ENCODE measurements around the gene KDM4C. TPM values are rescaled to one million over a fixed set of nuclear protein-coding genes. Genes with fewer than 3 reads are reported as not detected.

The KDM4C gene
- total and polyA plus RNA-seq, 2 of the 13 experiments (the other 11 are each of a cell fraction or from before 2014, with no cell fraction given) = 19.4 to 23.6 TPM

DNA sequence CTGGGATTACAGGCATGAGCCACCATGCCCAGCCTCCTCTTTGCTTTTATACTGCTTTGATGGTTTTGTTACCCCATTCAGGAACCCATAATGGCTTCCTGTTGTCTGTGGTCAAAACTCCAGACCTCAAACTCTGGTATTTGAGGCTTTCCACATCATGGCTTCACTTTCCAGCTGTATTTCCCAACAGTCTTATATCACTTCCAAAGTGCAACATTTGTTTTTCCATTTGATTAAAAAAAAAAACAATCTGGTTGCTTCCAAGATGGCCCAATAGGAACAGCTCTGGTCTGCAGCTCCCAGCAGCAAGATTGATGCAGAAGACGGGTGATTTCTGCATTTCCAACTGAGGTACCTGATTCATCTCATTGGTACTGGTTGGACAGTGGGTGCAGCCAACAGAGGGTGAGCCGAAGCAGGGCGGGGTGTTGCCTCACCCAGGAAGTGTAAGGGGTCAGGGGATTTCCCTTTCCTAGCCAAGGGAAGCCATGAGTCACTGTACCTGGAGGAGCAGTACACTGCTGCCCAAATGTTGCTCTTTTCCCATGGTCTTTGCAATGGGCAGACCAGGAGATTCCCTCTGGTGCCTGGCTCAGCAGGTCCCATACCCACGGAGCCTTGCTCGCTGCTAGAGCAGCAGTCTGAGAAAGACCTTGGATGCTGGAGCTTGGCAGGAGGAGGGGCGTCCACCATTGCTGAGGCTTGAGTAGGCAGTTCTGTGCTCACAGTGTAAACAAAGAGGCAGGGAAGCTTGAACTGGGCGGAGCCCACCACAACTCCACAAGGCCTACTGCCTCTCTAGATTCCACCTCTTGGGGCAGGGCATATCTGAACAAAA is 458.4 kb downstream of the KDM4C start:
- no peaks in the 10 kb centered on the region for H3K4me1 ChIP-seq (ENCODE audit: insufficient read depth, low read length)
- intact Hi-C loops (cut with micrococcal nuclease; ENCODE audit: unreplicated experiment) = no loop called here
- in situ Hi-C loops (cut with HindIII; ENCODE audit: extremely low pct_ligation_motif_present, low pct_unique_long_range_greater_than_20kb) = no loop called here
- H3K36me3 ChIP-seq (replicated peaks in 1 of 2; ENCODE audit: control insufficient read depth in 1 of 2, insufficient read depth in 2 of 2, low read length in 2 of 2) = no peaks in the 10 kb centered on the region
- no TSS peak for BruUV-seq (replicated peaks)
- TF ChIP-seq FOXA1 (IDR thresholded peaks at IDR 0.05) = no peak
- TF ChIP-seq FOXA1 (CRISPR knock-in tag; IDR thresholded peaks at IDR 0.05) = peak; percentile 24; the same call in 1 of the 2 replicates
- no peak for TF ChIP-seq ZNF747 (CRISPR knock-in tag; IDR thresholded peaks at IDR 0.05; ENCODE audit: borderline replicate concordance)
- TF ChIP-seq ZNF564 (CRISPR knock-in tag; IDR thresholded peaks at IDR 0.05) = no peak
- no peak for TF ChIP-seq IKZF1 (IDR thresholded peaks at IDR 0.05)
- peak; percentile 39; the same call in 1 of the 2 replicates for TF ChIP-seq FOSL2 (CRISPR knock-in tag; IDR thresholded peaks at IDR 0.05)
- TF ChIP-seq HIVEP1 (CRISPR knock-in tag; IDR thresholded peaks at IDR 0.05) = no peak
- H3K4me3 ChIP-seq (replicated peaks in 1 of 3; ENCODE audit: insufficient read depth in 1 of 3, low read depth in 2 of 3, low read length in 3 of 3) = no peak overlapping the region
- DNase-seq (ENCODE audit: low spot score) (peak; percentile 13), ATAC-seq (peak; percentile 34; the same call in 2 of the 3 replicates), FAIRE-seq (no peak)
- no peaks in the 10 kb centered on the region for H3K9me3 ChIP-seq (ENCODE audit: low read length)
- H4K20me1 ChIP-seq (ENCODE audit: insufficient read depth, low read length) = no peaks in the 10 kb centered on the region
- H3K9ac ChIP-seq (ENCODE audit: insufficient read depth, low read depth, low read length) = no peak overlapping the region
- no peak overlapping the region for H3K4me2 ChIP-seq (ENCODE audit: low read depth, low read length)
- H3K79me2 ChIP-seq (ENCODE audit: insufficient read depth, low read length) = no peaks in the 10 kb centered on the region
- no peak overlapping the region for H2AFZ ChIP-seq (ENCODE audit: low read length)
- CTCF ChIA-PET (ENCODE audit: low intra/inter-chr PET ratio, low total read pairs) = no interaction called here
- POLR2A ChIA-PET = no interaction called here
- peaks cover 0 to 5% of the 10 kb centered on the region in 2 experiments; a peak in 1 of 5 replicates for H3K27me3 ChIP-seq (ENCODE audit: control insufficient read depth in 1 of 2, insufficient read depth in 2 of 2, low read length in 2 of 2)
- 12% methylated on average over 5 of the region's 7 CpGs for WGBS (ENCODE audit: low lambda C conversion rate)
- no peak overlapping the region for H3K27ac ChIP-seq (ENCODE audit: extremely low read length, insufficient read depth, low read length)

DNA sequence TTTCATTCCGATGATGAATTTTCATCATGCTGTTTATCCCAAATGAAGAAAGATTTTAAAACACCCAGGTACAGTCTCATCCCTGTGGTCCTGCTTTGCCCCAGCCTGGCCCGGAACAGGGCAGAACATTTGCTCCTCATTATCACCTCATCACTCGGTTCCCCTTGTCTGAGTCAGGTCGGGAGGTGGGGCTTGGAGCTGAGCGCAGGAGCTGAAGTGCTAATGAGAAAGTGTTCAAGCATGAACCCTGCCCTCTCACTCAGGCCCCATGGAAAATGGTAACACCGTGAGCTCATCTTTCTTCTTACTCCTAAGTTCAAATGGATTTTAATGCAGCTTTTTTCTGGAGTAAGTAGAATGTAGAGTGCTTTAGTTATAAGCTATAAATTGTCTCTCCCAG is 466.2 kb downstream of the KDM4C start:
- BruUV-seq (replicated peaks) = no TSS peak
- in situ Hi-C loops (cut with HindIII; ENCODE audit: extremely low pct_ligation_motif_present, low pct_unique_long_range_greater_than_20kb) = no loop called here
- no peak for TF ChIP-seq FIP1L1 (IDR thresholded peaks at IDR 0.05; ENCODE audit: borderline replicate concordance, insufficient read depth, low read depth, low read length)
- TF ChIP-seq ZNF713 (CRISPR knock-in tag; IDR thresholded peaks at IDR 0.05) = no peak
- TF ChIP-seq, protein P1, sequence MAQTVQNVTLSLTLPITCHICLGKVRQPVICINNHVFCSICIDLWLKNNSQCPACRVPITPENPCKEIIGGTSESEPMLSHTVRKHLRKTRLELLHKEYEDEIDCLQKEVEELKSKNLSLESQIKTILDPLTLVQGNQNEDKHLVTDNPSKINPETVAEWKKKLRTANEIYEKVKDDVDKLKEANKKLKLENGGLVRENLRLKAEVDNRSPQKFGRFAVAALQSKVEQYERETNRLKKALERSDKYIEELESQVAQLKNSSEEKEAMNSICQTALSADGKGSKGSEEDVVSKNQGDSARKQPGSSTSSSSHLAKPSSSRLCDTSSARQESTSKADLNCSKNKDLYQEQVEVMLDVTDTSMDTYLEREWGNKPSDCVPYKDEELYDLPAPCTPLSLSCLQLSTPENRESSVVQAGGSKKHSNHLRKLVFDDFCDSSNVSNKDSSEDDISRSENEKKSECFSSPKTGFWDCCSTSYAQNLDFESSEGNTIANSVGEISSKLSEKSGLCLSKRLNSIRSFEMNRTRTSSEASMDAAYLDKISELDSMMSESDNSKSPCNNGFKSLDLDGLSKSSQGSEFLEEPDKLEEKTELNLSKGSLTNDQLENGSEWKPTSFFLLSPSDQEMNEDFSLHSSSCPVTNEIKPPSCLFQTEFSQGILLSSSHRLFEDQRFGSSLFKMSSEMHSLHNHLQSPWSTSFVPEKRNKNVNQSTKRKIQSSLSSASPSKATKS (CRISPR knock-in tag; IDR thresholded peaks at IDR 0.05) = no peak
- TF ChIP-seq BORCS8-MEF2B (CRISPR knock-in tag; IDR thresholded peaks at IDR 0.05) = no peak
- no peak for TF ChIP-seq ZBTB14 (CRISPR knock-in tag; IDR thresholded peaks at IDR 0.05)
- no peak for TF ChIP-seq E2F5 (CRISPR knock-in tag; conservative IDR thresholded peaks at IDR 0.05)
- TF ChIP-seq ZNF30 (CRISPR knock-in tag; IDR thresholded peaks at IDR 0.05) = no peak
- no peak for TF ChIP-seq NFATC3 (CRISPR knock-in tag; IDR thresholded peaks at IDR 0.05)

More for the DNA sequence above, 466.2 kb downstream of the KDM4C start:
- intact Hi-C loops (cut with micrococcal nuclease; ENCODE audit: unreplicated experiment) = no loop called here
- Histone ChIP-seq H3K4me1 (ENCODE audit: insufficient read depth, low read length) (no peaks in the 10 kb centered on the region), H2AFZ (ENCODE audit: low read length) (no peak overlapping the region), H3K79me2 (ENCODE audit: insufficient read depth, low read length) (no peaks in the 10 kb centered on the region), H3K27ac (ENCODE audit: extremely low read length, insufficient read depth, low read length) (no peak overlapping the region), H3K4me3 (replicated peaks in 1 of 3; ENCODE audit: insufficient read depth in 1 of 3, low read depth in 2 of 3, low read length in 3 of 3) (no peak overlapping the region), H3K9me3 (ENCODE audit: low read length) (no peaks in the 10 kb centered on the region), H3K36me3 (replicated peaks in 1 of 2; ENCODE audit: control insufficient read depth in 1 of 2, insufficient read depth in 2 of 2, low read length in 2 of 2) (no peaks in the 10 kb centered on the region), H4K20me1 (ENCODE audit: insufficient read depth, low read length) (no peaks in the 10 kb centered on the region), H3K9ac (ENCODE audit: insufficient read depth, low read depth, low read length) (no peak overlapping the region), H3K4me2 (ENCODE audit: low read depth, low read length) (no peak overlapping the region), H3K27me3 (ENCODE audit: control insufficient read depth in 1 of 2, insufficient read depth in 2 of 2, low read length in 2 of 2) (peaks cover 0 to 8% of the 10 kb centered on the region in 2 experiments; a peak in 2 of 5 replicates)
- DNase-seq (ENCODE audit: low spot score) (no peak), FAIRE-seq (no peak), ATAC-seq (no peak)
- WGBS (ENCODE audit: low lambda C conversion rate) = 7% methylated on average over 6 of the region's 6 CpGs
- ChIA-PET CTCF (ENCODE audit: low intra/inter-chr PET ratio, low total read pairs) (no interaction called here), POLR2A (no interaction called here)
